DMS79 treated with DMSO at 0.1 percent for 48 hours (cell line): ENCODE results near the gene NLGN1.
"Not testable (repeated sequence)": the region's sequence is repeated elsewhere in the genome, so short reads cannot be mapped to it uniquely, and the experiment has no call there.

Experiments
- DNase-seq: peaks from one replicate; lab custom pipeline; 2025; lab: John Stamatoyannopoulos, UW

NLGN1 gene

DNA sequence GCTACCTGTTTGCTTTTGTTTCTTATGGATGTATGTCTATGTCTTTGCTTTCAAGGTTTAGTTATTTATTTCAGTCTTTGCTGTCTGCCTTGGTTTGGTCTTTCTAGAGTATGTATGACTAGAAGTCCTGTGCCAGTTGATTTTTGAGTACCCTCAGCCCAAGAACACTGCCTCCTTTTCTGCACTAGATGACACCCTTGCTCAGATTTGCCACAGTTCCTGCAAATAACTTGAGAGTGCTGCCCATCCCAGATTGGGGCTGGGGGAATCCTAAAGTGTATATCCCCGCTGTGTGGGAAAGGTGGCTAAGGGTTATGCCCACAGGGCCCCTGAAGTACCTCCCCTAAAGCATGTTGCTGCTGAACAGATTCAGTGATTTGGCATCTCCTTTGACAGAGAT, 32.0 kb downstream of the NLGN1 start:
- no peak for DNase-seq

DNA sequence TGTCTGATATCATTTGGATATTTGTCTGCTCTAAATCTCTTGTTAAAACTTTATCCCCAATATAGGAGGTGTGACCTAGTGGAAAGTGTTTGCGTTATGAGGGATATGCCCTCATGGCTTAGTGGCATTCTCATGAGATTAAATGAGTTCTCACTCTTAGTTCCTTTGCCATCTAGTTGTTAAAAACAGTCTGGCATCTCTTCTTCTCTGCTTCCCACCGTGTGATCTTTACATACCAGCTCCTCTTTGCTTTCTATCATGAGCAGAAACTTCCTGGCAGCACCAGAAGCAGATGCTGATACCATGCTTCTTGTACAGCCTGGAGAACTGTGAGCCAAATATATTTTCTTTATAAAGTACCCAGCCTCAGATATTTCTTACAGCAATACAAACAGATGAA, 33.0 kb downstream of the NLGN1 start:
- no peak for DNase-seq

DNA sequence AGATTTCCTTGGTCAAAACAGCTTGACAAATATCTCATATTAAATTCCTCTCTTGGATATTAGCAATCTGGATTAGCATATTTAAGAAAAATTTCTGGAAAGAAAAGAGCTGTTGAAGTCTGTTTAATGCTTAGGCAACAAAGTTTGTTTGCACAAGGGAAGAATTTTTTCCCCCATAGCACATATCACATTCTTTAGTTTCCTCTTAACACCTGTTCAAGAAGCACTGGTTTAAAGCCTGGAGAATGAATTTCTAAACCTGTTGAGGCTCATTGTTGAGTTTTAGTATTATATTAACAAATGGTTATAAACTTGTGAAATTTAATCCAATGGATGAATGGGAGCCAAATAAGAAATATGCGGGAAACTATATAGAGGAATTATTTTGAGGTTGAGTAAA, 41.5 kb downstream of the NLGN1 start:
- peak; percentile 47 for DNase-seq

DNA sequence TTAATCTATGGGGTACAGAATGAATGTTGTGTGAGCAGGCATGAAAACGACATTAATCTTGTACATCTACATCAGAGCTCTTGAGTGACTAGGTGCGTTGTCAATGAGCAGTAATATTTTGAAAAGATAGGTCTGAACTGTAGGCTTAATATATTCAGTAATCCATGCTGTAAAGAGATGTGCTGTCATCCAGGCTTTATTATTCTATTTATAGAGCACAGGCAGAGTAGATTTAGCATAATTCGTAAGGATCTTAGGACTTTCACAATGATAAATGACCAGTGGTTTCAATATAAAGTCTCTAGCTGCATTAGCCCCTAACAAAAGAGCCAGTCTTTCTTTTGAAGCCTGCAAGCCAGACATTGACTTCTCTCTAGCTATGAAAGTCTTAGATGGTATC, 43.0 kb downstream of the NLGN1 start:
- no peak for DNase-seq

DNA sequence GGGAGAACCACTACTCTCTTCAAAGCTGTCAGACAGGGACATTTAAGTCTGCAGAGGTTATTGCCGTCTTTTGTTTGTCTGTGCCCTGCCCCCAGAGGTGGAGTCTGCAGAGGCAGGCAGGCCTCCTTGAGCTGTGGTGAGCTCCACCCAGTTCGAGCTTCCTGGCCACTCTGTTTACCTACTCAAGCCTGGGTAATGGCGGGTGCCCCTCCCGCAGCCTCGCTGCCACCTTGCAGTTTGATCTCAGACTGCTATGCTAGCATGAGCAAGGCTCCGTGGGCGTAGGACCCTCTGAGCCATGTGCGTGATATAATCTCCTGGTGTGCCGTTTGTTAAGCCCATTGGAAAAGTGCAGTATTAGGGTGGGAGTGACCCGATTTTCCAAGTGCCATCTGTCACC, 54.0 kb downstream of the NLGN1 start:
- DNase-seq, result not testable (repeated sequence)

DNA sequence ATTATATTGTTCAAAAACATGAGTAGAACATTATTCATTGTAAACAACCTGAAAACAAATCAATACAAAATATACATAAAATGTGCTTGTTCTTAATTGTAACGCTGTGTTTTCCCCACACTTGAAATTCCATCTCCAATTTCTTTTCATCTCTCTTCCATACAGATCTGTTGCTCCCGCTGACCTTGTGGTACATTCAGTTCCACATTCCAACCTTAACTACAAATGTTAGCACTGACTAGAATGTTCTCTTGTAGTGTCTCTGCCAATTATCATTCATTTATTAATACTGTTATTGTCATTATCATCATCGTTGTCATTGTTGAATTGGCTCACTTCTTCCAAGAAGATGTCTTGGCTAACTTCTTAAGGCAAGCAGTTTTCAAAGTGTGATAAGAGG, 65.7 kb downstream of the NLGN1 start:
- no peak for DNase-seq

DNA sequence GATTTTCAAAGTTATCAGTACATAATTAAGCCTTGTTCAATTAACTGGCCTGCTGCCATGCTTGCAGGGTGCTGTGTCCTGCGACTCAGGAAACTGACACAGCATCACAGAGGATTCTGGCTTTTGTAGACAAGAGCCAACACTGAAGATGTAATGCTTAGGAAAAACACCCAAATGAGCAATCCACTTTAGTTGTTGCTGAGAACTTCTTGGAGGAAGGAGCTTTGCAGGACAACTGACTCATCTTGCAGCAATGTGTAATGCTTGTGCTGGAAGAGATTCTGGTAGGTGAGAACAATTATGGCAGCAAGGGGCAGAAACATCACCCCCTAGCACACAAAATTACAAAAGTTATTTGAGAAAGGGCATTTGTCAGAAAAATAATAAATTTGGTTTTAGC, 67.6 kb downstream of the NLGN1 start:
- no peak for DNase-seq

DNA sequence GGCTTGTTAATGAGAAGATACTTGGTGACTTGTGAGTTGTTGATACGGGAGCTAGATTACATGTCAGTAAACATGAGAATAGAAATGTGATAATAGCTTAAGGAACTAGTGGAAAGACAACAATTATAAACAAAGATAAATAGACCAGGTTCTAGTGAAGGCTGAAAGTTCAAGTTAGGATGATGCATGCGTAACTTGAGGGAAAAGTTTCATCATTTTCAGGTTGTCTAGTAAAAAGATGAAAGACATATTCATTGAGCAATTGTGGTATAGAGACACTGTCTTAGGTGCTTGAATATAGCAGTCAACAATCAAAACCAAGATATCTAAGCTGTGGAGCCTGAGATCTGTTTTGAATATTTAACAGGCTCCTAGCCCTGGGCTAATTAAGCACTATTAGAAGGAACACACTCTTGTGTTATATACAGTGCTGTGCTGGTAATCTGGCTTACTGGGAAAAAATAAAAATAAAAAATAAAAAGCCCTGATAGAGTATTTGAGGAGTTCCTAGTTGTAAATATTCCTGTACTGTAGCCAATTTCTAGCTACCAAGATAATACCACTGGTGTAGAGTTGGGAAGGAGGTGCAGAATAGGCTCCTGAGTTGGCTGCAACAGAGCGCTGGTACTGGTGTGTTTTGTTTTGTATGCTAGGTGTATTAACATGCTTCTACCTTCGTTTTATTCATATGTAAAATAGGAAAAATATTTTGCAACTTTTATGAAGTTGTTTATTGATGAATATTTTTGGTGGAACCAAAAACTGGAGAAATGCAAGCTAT, 68.5 kb downstream of the NLGN1 start:
- DNase-seq, result no peak

DNA sequence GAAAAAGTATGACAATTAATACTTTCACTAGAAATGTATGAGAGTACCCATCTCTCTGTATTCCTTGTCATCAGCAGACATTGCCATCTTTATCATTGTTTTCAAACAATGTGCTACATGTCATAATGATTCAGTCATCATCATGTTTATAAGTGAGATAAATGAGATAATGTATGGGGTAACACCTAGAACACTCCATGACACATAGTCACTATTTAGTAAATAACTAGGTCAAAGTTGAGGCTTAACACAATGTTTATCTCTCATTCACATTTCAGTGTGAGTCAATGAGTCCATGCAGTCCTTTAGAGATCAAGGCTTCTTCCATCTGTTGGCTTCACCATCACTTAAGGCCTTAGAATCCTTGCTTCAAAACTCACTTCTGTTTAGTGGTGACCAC, 70.0 kb downstream of the NLGN1 start:
- no peak for DNase-seq

DNA sequence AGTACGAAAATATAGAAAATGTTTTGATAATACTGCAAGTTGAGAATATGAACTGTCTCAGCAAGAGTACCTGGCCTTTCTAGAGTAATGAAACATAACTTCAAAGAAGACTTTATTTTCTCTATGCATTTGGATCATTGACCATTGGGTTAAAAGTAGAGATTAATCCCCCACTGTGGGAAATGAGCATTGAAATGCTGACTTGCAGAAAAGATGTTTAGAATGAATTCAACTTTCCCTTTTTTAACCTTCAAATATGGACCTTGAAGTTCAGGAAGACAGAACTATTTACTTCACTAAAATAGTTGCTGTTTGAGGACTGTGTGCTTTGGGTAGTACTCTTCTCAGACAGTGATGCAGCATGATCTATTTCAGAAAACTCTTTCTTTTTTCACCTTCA, 75.7 kb downstream of the NLGN1 start:
- DNase-seq, result no peak

DNA sequence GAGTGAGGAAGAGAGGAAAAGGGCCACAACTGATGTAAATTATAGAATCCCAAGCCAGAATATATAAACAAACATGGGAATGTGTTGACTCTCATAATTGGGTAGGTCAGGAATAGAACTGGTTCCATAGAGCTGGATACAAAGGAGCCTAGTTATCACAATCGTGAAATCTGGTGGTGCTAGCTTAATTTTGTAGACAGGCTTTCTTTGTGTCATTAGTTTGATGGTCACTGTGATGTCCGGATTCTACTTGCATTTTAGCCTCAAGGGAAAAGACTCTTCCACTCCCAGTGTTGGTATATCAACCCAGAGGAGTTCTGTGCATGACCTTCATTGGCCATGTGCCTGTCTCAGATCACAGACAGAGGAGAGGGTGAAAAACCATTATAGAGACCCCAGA, 81.8 kb downstream of the NLGN1 start:
- no peak for DNase-seq

DNA sequence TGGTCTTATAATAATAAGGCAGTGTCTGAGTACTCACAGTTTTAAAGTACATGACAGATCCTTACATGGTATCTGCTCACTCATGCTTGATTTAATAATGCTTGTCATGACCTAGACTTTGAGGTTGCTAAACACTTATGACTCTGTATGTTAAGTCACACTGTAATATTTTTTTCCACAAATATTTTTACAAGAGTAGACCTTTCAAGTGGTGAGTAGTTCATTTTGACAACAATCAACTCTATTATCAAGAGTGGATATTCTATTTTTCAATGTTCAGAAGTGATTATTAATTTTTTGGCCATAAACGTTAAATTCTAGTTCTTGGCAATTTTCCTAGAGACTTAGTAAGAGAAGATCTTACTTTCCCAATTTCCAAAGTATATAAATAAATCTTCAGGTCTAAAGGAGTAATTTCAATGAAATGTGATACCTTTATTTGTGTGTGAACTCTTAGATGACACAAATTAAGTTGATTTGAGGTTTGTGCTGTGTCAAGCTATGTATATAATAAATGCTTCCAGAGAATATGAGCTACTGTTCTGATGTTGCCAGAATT, 104.5 kb downstream of the NLGN1 start:
- DNase-seq, result no peak

DNA sequence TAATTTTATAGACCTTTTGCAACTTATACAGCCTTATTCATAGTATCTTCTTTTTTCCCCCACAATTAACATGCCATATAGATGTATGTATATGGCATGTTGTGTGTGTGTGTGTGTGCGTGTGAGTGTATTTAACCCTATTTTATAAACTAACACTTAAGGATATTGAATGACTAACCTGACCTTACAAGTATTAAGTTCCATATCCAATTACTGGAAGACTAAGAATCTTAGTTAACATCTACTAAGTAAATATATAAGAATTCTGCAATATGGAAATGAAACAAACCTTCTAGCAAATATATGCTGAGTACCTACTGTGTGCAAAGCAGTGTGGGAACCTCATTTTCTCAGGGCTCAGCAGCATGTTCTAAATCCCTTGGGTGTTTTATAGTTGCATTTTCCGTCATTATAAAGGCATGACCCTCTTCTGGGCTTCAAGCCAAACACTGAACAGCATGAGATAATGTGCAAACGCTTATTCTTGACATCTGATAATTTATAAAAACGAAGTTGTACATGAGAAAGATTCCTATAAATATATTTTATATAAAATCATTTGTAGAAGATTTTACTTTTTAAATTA, 105.5 kb downstream of the NLGN1 start:
- DNase-seq, result peak; percentile 27

DNA sequence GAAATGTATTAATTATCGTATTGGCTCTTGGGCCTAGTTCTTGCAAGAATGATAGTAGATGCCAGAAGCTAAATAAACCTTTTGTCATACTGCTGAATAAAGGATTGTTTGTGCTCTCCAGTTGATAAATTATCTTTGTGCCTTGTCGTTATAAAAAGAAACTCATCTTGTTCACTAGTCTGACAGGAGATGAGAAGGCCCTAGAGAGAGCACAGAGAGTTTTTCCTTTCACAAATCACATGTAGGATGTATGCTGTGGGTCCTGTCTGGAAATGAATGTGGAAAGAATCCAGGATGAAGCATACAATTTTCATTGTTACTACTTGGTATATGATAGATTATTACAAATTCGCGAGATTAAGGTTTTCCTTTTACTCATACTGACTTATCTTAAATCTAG, 113.0 kb downstream of the NLGN1 start:
- no peak for DNase-seq

DNA sequence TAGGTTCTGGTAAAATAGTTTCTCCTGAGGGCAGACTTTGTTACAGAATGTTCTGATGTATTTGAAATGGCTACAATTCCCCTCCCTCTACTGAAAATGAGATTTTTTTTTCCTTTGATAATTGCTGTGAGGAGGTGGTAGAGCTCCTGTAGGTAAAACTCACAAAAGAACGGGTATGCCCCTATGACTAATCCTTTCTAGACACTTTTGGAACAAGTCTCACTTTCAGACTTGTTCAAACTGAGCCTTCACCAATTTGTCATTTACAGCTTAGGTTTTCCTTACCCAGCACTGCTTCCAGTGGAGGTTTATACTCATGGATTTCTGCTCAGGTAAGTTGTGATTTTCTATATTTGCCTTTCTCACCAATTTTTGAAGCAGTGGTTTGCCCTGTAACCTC, 115.6 kb downstream of the NLGN1 start:
- DNase-seq, result no peak

DNA sequence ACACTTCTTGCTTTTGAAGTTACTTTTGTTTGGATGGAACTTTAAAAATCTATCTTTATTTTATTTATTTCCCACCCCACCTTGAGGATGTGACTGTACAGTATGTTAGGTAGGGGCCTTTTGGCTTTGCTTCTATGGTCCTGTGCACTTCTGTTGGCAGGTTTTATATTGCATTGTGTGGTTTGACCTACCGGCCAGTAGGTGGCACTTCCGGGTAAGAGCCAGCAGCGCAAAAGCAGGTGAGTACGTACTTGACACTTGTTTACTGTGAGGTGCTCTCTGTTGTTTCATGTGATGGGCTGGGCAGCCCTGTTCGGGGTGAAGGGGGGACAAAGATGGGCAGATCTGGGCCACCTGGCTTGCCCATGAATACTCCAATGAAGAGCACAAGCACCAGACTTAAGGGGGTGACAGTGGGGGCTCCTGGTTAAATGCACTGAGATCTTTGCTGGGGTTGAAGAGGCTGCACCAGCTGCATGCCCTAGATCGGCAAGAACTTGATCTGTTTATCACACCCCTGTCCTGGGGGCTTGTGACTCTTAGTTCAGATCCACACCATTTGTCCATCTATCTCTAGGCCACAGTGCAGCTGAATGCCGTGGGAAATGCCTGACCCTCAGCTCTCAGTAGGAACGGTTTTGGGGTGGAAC, 131.6 kb downstream of the NLGN1 start:
- no peak for DNase-seq

DNA sequence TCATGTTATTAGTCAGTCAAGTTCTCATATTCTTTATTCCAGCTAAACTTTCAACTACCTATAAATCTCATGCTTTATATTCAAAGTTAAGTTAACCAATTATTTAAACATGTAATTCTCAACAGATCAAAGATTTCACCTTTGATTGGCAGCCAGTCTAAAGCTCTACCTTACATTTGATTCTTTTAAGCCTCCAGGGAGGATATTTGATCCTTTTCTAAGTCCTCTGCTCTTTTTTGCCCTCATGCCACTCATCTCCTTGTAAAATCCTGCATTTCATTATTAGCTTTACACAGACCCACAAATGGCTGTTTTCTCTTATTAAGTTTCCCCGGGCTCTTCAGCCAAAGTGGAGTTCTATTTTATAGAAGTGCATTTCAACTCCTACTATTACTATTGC, 134.1 kb downstream of the NLGN1 start:
- no peak for DNase-seq

DNA sequence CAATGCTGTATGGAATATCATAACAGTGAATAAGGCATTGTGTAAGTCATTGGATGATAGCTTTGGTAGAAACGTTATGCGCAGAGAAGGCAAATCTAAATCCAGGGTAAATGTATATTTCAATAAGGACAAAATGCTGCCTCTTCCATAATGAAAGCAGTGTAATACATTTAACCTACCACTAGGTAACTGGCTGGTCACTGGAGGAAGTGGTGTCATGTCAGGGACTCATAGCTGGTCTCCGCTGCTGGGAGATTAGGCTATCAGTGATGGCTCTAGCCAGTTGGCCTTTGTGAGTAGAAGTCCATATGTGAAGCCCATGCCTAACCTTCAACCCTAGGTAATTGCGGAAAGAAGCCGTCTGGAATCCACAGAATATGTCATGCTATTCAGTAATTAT, 140.9 kb downstream of the NLGN1 start:
- no peak for DNase-seq

DNA sequence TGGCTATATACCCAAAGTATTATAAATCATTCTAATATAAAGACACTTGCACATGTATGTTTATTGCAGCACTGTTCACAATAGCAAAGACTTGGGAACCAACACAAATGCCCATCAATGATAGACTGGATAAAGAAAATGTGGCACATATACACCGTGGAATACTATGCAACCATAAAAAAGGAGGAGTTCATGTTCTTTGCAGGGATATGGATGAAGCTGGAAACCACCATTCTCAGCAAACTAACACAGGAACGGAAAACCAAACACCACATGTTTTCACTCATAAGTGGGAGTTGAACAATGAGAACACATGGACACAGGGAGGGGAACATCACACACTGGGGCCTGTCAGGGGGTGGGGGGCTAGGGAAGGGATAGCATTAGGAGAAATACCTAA, 148.0 kb downstream of the NLGN1 start:
- DNase-seq, result not testable (repeated sequence)

DNA sequence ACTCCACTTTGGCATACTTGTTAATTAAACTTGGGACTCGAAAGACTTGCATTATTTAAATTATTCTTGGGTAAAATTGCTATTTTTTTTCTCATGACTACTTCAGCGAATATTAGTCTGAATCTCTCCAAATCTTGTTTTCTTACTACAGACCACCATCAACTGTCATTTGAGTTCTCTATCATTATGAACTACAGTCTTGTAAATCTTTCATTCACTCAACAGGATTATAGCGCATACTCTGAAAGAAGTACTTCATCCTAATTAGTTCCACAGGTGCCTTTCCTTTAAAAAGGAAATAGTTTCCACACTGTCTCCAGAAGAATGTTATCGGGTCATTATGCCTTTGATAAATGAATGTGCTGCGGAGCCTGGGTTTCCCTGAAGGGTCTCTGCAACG, 149.5 kb downstream of the NLGN1 start:
- no peak for DNase-seq

DNA sequence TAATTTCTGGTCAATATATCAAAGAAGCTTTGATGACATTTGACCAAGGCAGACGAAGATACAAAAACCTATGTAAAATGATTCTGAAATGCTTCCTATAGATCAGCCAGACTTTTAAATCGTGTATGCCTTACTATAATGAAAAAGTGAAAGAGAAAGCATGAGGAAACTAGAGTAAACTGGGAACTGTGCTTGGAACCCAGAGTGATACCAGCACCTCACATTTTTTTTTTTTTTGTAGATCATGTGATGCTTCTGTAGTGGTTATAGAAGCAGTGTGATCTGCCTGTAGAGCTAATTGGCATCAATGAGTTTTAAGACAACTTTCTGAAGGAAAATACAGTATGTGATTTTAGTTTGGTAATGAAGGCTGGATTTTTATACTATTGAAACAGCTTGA, 150.7 kb downstream of the NLGN1 start:
- DNase-seq, result no peak

DNA sequence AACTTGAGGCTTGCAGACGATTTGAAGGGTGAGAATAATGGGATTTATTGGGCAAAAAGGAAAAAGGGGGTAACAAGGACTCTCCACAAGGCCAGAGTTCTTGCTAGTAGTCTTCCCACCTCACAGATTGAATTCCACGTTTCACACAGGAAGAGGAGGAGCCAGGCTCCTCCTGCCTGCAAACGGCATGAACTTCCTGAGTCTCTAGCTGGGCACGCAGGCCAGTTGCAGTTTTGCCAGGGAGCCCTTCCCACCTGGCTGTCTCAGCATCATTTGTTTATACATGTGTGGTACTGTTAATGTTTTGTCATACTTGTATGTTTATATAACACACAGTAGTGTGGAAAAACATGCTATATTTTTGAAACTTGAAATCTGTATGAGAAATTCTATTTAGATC, 155.0 kb downstream of the NLGN1 start:
- DNase-seq, result no peak

DNA sequence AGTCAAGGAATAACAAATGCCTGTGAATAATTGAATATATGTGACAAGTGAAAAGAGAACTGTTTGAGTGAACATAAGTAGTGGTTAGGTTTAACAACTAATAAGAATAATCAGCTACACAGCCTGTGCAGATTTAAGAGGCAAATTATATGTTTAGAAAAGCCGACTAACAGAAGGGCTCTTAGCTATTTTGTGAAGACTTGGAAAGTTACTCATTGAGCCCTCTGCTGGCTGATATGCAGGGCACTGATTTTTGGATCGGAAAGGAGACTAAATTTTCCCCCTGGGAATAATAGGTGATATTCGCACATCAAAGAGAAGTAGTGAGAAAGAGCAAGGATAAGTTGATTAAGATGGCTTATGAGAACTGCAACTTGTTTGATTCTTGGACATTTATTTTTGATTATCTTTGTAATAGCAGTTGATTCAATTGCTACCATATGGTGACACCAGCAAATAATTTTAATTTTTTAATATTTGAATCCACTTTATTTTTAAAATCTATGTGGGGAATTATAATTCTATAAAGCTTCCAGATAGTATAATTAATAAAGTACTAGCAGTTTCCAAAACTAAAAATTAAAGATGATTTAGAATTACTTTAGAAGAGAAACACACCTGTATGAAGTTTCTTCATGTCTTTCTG, 156.2 kb downstream of the NLGN1 start:
- no peak for DNase-seq
